Esophagus squamous epithelium (tissue), 4 donors: ENCODE results near the gene STX1A.

Experiments
- CTCF ChIP-seq, 6 experiments: fragments of 450-650 bp in 4 of 6; fragments of 200-600 bp in 2 of 6; sonication (generic) in 2 of 6; IDR thresholded peaks; one replicate each; pipeline ENCODE4 v1.5.1; 2016 to 2019; ENCODE audit warnings: antibody characterized with exemption in 6 of 6, mild to moderate bottlenecking in 4 of 6, moderate library complexity in 4 of 6
- POLR2A ChIP-seq, 4 donors: fragments of 450-650 bp; IDR thresholded peaks; one replicate each; pipeline ENCODE4 v1.6.1; 2017; ENCODE audit warnings: antibody characterized with exemption in 4 of 4, mild to moderate bottlenecking in 4 of 4, moderate library complexity in 3 of 4

DNA sequence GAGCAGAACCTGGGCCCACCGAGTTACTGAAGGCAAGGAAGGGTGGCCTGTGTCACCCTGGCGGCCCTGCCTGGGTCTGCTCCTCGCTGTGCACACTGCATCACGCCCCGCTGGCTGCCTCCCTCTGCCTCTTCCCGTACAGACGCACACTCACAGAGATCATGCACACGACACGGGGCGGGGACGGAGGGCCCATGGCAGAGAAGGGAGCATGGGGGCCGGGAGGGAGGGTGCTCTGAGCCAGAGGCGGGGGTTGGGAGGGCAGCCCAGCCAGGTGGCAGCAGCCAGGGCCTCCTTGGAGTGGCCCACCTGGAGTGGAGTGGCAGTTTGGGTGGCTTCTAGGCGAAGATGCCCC is 19.4 kb downstream of the STX1A start:
- TF ChIP-seq CTCF (IDR thresholded peaks at IDR 0.05) (no peak), POLR2A (IDR thresholded peaks at IDR 0.05) (no peak)
